Right ventricle myocardium superior (tissue), 1 donor: ENCODE results near the gene WDPCP. TPM values are rescaled to one million over a fixed set of nuclear protein-coding genes. Genes with fewer than 3 reads are reported as not detected.
A peak's percentile ranks its signal among the peaks of the same experiment; 100 is the strongest.

ENCODE experiments used
- ATAC-seq: fragments of 200-7000 bp; cut with Tn5 transposase; one replicate; pipeline ENCODE4 v1.9.1; 2020; ENCODE audit warnings: mild to moderate bottlenecking; ENCODE audit not compliant: poor library complexity
- DNase-seq: peaks from one replicate; pipeline ENCODE4 v3.0.0-alpha.2; 2020
- intact Hi-C: fragments of 100-400 bp; cut with DNase I; formaldehyde crosslinking; loops from one replicate; pipeline ENCODE4 v1.11.2; 2022
- total RNA-seq: library from RNA; stranded (reverse); fragmentation: NEBNext Ultra II Directional; extraction: Animal tissue kit (Norgen Biotek cat#: 25700); gene quantifications from one replicate; pipeline ENCODE4 v1.2.1, GENCODE V29; 2021
- donor health status: DM: no; HTN: yes; CAD: no; lungs with severe emphysema.

The WDPCP gene
- total RNA-seq, 1 donor from 2014 or later: 12.8 TPM

GRCh38 chr2:63555931-63556330 is 32.3 kb downstream of the WDPCP start:
- ATAC-seq: no peak
- intact Hi-C loops: no loop called here

GRCh38 chr2:63555299-63555698 is 33.0 kb downstream of the WDPCP start:
- ATAC-seq: no peak
- no peak for DNase-seq
- intact Hi-C loops: no loop called here

More at GRCh38 chr2:63555931-63556330, 32.3 kb downstream of the WDPCP start:
- no peak for DNase-seq

GRCh38 chr2:63553049-63553448 is 35.2 kb downstream of the WDPCP start:
- DNase-seq (no peak), ATAC-seq (no peak)
- intact Hi-C loops: no loop called here

- DNase-seq: peak; percentile 44
- intact Hi-C loops: no loop called here
- peak; percentile 98 for ATAC-seq
These were observed 43.3 kb downstream of the WDPCP start for GRCh38 chr2:63545023-63545422.

GRCh38 chr2:63544017-63544627 is 44.2 kb downstream of the WDPCP start:
- intact Hi-C loops: no loop called here

GRCh38 chr2:63539416-63540162 is 48.7 kb downstream of the WDPCP start:
- DNase-seq (no peak), ATAC-seq (no peak)
- intact Hi-C loops: no loop called here

More at GRCh38 chr2:63544017-63544627, 44.2 kb downstream of the WDPCP start:
- ATAC-seq (peak; percentile 32), DNase-seq (no peak)

GRCh38 chr2:63538390-63538789 is 49.9 kb downstream of the WDPCP start:
- ATAC-seq: no peak
- intact Hi-C loops: no loop called here
- no peak for DNase-seq

- DNase-seq (no peak), ATAC-seq (no peak)
- intact Hi-C loops: no loop called here
These were observed 51.0 kb downstream of the WDPCP start for GRCh38 chr2:63537306-63537705.

GRCh38 chr2:63530704-63531279 is 57.5 kb downstream of the WDPCP start:
- ATAC-seq: no peak
- DNase-seq: no peak
- intact Hi-C loops: no loop called here

GRCh38 chr2:63525905-63526304 is 62.4 kb downstream of the WDPCP start:
- intact Hi-C loops: no loop called here
- DNase-seq: no peak
- no peak for ATAC-seq

GRCh38 chr2:63522950-63523349 is 65.3 kb downstream of the WDPCP start:
- ATAC-seq (no peak), DNase-seq (no peak)
- intact Hi-C loops: no loop called here

- DNase-seq (no peak), ATAC-seq (no peak)
- intact Hi-C loops: no loop called here
These were observed 67.5 kb downstream of the WDPCP start for GRCh38 chr2:63520793-63521192.

GRCh38 chr2:63514781-63515180 is 73.5 kb downstream of the WDPCP start:
- DNase-seq (no peak), ATAC-seq (no peak)
- intact Hi-C loops: no loop called here

GRCh38 chr2:63514237-63514716 is 74.0 kb downstream of the WDPCP start:
- DNase-seq (no peak), ATAC-seq (no peak)
- intact Hi-C loops: no loop called here

GRCh38 chr2:63506320-63506719 is 82.0 kb downstream of the WDPCP start:
- intact Hi-C loops: no loop called here
- no peak for ATAC-seq
- no peak for DNase-seq

GRCh38 chr2:63503818-63504217 is 84.5 kb downstream of the WDPCP start:
- intact Hi-C loops: no loop called here
- DNase-seq: no peak
- ATAC-seq: no peak

- intact Hi-C loops: no loop called here
- no peak for DNase-seq
These were observed 87.9 kb downstream of the WDPCP start for GRCh38 chr2:63500398-63500797.

GRCh38 chr2:63497576-63497975 is 90.7 kb downstream of the WDPCP start:
- ATAC-seq (no peak), DNase-seq (no peak)
- intact Hi-C loops: no loop called here

More at GRCh38 chr2:63500398-63500797, 87.9 kb downstream of the WDPCP start:
- ATAC-seq: no peak

- ATAC-seq (no peak), DNase-seq (no peak)
- intact Hi-C loops: no loop called here
These were observed 93.3 kb downstream of the WDPCP start for GRCh38 chr2:63494968-63495367.

GRCh38 chr2:63494100-63494499 is 94.2 kb downstream of the WDPCP start:
- no peak for ATAC-seq
- intact Hi-C loops: no loop called here
- DNase-seq: no peak
